Prostate gland (tissue), 2 donors: ENCODE results near the gene C1orf159.

ENCODE experiments used
- POLR2A ChIP-seq: fragments of 450-650 bp; IDR thresholded peaks from one replicate; pipeline ENCODE4 v1.6.1; 2016; ENCODE audit warnings: antibody characterized with exemption, mild to moderate bottlenecking
- POLR2AphosphoS5 ChIP-seq: sonication (generic); formaldehyde crosslinking; IDR thresholded peaks from one replicate; pipeline ENCODE4 v1.6.1; 2017; ENCODE audit warnings: antibody characterized with exemption
- TF ChIP-seq, protein P1 (sequence below), 4 experiments: fragments of 200-600 bp in 2 of 4; fragments of 450-650 bp in 2 of 4; sonication (generic) in 2 of 4; IDR thresholded peaks; 1 replicate in 3 of 4; 2 replicates in 1 of 4; pipeline ENCODE4 v1.5.1; 2016 to 2019; ENCODE audit warnings: antibody characterized with exemption in 4 of 4, mild to moderate bottlenecking in 2 of 4, moderate library complexity in 2 of 4

DNA sequence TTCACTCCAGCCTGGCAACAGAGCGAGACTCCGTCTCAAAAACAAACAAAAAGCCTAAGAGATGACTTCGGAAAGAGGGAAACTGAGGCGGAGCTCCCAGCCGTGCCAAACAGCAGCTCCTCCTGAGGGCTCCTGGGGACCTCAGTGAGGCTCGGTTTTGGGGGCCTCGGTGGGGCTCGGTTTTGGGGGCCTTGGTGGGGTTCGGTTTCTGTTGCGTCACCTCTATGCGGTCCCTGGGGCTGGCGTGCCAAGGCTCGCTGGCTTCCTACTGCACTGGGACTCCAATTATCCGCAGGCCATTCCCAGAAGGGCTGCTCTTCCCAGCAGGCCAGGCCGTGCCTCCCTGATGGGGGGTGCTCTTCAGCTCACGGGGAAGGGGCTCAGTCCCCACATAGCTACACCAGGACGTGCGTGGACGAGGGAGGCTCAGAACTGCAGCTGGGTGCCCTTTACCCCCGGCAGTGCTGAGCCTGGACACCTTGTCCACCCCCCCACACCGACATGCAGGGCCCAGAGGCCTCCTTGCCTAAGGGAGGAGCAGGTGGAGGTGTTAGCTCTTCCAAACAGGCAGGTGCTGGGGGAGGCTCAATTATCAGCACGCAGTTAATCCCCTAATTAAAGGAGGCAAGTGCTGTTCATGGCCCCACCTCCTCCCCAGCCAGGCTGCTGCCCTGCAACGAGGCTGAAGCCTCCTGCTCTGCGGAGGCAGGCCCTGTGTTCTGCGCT, 5.1 kb upstream of the C1orf159 start:
- TF ChIP-seq POLR2A = no peak
- TF ChIP-seq, protein P1, sequence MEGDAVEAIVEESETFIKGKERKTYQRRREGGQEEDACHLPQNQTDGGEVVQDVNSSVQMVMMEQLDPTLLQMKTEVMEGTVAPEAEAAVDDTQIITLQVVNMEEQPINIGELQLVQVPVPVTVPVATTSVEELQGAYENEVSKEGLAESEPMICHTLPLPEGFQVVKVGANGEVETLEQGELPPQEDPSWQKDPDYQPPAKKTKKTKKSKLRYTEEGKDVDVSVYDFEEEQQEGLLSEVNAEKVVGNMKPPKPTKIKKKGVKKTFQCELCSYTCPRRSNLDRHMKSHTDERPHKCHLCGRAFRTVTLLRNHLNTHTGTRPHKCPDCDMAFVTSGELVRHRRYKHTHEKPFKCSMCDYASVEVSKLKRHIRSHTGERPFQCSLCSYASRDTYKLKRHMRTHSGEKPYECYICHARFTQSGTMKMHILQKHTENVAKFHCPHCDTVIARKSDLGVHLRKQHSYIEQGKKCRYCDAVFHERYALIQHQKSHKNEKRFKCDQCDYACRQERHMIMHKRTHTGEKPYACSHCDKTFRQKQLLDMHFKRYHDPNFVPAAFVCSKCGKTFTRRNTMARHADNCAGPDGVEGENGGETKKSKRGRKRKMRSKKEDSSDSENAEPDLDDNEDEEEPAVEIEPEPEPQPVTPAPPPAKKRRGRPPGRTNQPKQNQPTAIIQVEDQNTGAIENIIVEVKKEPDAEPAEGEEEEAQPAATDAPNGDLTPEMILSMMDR (IDR thresholded peaks at IDR 0.05) = no peak
- TF ChIP-seq POLR2AphosphoS5 = no peak
